ENCODE measurements around the gene CEACAM3.

DNA sequence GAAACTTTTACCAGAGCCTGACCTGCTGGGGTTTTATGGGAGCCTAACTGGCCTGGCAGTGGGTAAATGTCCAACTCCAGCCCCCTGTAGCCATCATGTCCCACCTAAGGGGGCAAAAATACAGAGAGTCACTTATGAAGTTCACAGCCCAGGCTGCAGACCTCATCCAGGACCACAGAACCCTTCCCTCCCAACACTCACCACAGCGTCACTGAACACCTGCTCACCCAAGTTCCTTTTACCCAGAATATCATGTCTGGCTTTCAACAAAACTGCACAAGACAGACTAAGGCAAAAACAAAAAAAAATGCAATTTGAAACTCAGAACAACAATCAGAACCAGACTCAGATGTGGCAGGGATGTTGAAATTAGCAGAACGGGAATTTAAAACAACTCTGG is 6.4 kb downstream of the CEACAM3 start:
- TF ChIP-seq, protein P1, sequence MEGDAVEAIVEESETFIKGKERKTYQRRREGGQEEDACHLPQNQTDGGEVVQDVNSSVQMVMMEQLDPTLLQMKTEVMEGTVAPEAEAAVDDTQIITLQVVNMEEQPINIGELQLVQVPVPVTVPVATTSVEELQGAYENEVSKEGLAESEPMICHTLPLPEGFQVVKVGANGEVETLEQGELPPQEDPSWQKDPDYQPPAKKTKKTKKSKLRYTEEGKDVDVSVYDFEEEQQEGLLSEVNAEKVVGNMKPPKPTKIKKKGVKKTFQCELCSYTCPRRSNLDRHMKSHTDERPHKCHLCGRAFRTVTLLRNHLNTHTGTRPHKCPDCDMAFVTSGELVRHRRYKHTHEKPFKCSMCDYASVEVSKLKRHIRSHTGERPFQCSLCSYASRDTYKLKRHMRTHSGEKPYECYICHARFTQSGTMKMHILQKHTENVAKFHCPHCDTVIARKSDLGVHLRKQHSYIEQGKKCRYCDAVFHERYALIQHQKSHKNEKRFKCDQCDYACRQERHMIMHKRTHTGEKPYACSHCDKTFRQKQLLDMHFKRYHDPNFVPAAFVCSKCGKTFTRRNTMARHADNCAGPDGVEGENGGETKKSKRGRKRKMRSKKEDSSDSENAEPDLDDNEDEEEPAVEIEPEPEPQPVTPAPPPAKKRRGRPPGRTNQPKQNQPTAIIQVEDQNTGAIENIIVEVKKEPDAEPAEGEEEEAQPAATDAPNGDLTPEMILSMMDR (IDR thresholded peaks at IDR 0.05): no peak
- TF ChIP-seq POLR2AphosphoS5 (IDR thresholded peaks at IDR 0.05) (no peak), POLR2A (IDR thresholded peaks at IDR 0.05) (no peak)
